NCI-H1694 (cell line): ENCODE measurements around the gene FREM2.

ENCODE experiments used
- DNase-seq: peaks from one replicate; lab custom pipeline; 2025; lab: John Stamatoyannopoulos, UW

The FREM2 gene

DNA sequence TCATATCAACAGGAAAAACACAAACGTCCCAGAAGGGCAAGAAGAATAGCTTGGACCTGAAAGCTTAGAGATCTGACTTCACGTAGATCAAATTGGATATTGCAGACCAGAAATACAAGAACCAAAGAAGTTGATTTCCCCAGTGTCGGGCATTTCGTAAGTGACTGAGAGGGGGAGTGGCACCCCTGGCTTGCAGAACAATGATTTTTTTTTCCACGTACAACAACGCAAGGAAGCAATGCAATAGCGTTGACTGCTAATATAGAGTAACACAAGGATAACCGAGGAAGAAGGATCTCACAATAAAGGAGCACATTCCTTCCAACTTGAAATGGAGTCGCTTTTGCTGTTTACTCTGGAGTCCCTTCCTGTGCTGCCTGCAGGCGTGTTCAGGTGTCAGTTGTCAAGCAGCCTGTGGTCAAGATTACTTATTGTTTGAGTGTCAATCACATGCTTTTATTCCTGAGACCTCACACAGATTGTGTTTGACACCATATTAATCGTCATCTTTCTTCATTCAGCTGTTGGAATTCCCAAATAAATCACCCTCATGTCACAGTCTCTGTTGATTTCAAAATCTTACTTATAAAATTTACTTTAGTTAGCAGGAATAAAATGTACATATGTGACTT lies 139.4 kb downstream of the FREM2 start:
- no peak for DNase-seq

- no peak for DNase-seq
These were observed 143.7 kb downstream of the FREM2 start for GRCh38 chr13:38830442-38831045.

GRCh38 chr13:38844581-38844980 lies 157.7 kb downstream of the FREM2 start:
- DNase-seq: no peak

DNA sequence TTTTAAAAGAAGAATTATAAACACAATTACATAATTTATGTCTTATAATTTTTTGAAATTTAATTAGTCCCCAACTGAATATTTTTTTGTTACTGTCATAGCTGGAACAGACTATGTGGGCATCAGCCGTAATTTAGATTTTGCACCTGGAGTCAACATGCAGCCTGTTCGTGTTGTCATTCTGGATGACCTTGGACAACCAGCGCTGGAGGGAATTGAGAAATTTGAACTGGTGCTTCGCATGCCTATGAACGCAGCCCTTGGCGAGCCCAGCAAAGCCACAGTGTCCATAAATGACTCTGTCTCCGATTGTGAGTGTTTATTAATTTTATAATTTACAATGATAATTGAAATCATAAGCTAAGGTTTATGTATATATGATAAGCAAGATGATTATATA lies 161.5 kb downstream of the FREM2 start:
- DNase-seq: no peak

- DNase-seq: no peak
These were observed 162.4 kb downstream of the FREM2 start for GRCh38 chr13:38849315-38849714.

DNA sequence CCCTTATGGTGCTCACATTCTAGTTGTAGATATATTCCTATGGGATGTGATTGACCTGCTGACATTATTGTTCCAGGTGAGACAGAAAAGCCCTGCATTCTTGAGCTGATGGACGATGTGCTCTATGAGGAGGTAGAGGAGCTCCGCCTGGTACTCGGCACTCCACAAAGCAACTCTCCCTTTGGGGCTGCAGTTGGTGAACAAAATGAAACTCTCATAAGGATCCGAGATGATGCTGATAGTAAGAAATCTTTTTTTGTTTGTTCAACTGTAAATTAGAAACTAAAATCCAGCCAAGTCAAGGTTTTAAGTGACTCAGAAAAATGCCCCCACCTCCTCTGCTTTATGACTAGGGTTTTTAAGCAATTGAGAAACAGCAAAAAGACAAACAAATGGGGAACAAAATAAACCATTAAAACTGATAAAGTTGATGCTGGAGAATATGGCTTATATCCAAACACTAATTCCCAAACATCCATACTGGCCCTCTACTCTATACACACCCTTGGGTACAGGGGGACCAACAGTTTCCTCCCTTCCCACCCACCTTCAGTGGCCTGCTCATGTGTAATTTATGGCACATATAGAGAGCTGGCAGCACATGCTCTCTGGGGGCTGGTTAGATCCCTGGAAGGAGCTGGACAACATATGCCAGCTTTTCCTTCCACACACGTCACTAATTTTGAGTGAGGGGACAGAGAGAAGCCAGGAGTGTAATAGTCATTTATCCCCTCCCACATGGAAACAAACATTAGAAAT lies 164.2 kb downstream of the FREM2 start:
- no peak for DNase-seq

GRCh38 chr13:38854226-38854625 lies 167.3 kb downstream of the FREM2 start:
- DNase-seq: no peak

- DNase-seq: no peak
These were observed 169.2 kb downstream of the FREM2 start for GRCh38 chr13:38856065-38856464.

DNA sequence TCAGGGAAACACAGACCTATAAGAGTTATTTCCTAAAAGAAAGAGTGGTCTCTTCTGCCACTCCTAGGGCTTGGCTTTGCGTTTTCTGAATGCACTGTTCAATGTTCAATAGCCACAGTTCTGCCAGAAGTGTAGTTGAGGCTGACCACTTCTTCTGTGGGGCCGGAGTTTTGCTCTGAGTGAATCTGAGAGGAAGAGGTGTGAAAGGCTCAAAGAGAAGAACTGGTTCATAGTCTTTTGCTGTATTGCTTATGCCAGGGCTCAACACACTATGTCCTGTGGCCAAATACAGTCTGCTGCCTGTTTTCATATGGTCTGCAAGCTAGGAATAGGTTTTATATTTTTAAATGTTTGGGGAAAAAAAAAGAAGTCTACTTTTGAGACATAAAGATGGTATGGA lies 175.6 kb downstream of the FREM2 start:
- DNase-seq: no peak

DNA sequence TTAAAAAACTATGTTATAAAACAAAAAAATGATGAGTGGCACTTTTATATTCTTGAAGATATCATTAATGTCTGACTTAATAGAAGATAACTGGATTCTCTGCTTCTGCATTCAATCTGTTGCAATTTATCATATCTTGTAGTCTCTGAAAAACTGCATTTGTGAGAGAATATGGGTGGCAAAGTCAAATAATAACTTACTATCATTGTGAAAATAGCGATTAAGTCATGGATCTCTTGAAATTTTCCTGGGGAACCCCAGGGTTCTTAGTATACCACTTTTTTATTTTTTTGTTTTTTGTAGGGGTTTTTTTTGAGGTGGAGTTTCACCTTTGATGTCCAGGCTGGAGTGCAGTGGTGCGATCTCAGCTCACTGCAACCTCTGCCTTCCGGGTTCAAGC lies 176.7 kb downstream of the FREM2 start:
- no peak for DNase-seq

- DNase-seq: no peak
These were observed 179.8 kb downstream of the FREM2 start for GRCh38 chr13:38866649-38867048.

GRCh38 chr13:38868399-38868798 lies 181.5 kb downstream of the FREM2 start:
- DNase-seq: no peak

- no peak for DNase-seq
These were observed 182.0 kb downstream of the FREM2 start for GRCh38 chr13:38868870-38869269.

DNA sequence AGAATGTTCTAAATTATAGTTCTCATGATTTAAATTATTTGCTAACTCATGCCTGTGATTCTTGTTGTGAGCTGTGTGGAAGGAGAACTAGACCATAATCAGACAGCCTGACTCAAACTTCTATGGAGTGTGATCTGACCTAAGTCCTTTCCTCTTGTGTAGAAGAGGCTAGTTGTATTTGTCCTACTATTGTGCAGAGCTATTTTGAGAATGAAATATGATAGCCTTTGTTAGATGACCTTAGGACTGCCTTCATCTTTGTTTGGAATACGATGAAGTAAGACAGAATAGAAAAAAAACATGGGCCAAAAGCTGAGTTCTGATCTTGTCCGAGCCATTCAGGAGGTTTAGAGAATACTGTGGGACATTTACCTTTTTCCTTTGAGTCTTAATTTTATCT lies 184.4 kb downstream of the FREM2 start:
- no peak for DNase-seq

GRCh38 chr13:38872693-38873092 lies 185.8 kb downstream of the FREM2 start:
- DNase-seq: no peak

DNA sequence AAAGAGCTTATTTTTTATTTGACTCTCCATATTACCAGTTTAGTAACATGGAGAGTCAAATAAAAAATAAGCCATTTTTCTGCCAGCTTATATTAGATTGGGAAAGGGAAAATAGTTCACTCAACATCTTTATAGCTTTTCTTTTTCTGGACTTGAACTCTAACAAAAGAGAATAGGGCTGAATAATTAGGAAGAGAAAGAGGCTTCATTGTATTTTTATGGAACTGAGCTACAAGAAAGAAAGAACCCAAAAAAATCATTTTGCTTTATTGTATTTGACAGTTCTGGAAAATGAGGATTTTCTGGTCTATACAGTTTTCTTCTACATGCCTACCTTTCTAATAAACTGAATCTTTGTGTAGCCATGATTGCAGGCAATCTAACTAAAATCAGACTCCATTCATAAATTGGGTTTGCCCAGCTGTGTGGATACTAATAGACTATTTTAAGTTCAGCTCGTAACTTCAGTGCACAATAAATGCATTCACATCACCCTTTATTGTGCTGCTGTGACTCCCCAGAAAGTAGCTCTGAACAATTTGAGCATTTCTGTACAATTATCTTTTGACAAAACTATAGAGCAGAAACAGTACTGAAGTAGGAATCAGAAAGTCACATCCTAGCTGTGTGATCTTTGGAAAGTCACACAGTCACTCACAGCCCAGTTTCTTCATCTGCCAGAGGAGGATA lies 188.5 kb downstream of the FREM2 start:
- no peak for DNase-seq

GRCh38 chr13:38879278-38879677 lies 192.4 kb downstream of the FREM2 start:
- no peak for DNase-seq

GRCh38 chr13:38879786-38880185 lies 192.9 kb downstream of the FREM2 start:
- DNase-seq: no peak

DNA sequence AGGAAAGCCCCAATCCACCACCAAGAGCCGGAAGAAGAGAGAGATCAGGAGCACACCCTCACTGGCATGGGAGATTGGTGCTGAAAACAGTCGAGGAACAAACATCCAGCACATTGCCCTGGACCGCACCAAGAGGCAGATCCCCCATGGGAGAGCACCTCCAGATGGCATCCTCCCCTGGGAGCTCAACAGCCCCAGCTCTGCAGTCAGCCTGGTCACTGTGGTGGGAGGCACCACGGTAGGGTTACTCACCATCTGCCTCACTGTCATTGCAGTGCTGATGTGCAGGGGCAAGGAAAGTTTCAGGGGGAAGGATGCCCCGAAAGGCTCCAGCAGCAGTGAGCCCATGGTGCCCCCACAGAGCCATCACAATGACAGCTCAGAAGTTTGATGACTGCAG lies 193.5 kb downstream of the FREM2 start:
- DNase-seq: no peak

- DNase-seq: no peak
These were observed 196.9 kb downstream of the FREM2 start for GRCh38 chr13:38883783-38884182.

DNA sequence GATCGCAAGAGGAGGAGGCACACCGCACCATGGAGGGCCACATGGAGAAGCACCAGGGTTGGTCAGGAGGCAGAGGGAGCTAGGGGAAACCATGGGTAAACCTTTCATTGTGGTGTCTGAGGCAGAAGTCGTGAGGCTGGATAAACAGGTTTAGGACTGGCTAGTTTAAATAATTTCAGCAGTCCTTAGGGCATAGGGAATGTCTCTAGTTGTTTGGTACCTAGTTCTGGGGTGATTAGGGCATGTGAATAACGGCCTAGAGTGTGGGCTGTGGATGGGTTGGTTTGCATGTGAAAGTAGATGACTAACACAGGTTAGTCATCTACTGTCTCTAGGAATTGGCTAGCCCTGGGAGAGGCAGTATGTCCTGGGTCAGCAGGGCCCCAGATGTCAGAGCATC lies 201.4 kb downstream of the FREM2 start:
- DNase-seq: no peak

- no peak for DNase-seq
These were observed 208.2 kb downstream of the FREM2 start for GRCh38 chr13:38895075-38895474.

GRCh38 chr13:38897521-38897920 lies 210.6 kb downstream of the FREM2 start:
- DNase-seq: no peak
